HTERT RPE-1 (cell line): ENCODE results near the gene EFHD1.
"Not testable (repeated sequence)": the region's sequence is repeated elsewhere in the genome, so short reads cannot be mapped to it uniquely, and the experiment has no call there.

Source experiments
- in situ Hi-C: fragments of 300-500 bp; cut with MboI; formaldehyde crosslinking; loops from 4 replicates; pipeline ENCODE4 v1.14.3; 2020; ENCODE audit warnings: low sequenced_read_pairs

EFHD1 gene

GRCh38 chr2:232646726-232647125 lies 13.3 kb downstream of the EFHD1 start:
- in situ Hi-C loops: no loop called here

GRCh38 chr2:232647261-232647660 lies 13.9 kb downstream of the EFHD1 start:
- in situ Hi-C loops: no loop called here

- in situ Hi-C loops: no loop called here
These were observed 15.6 kb downstream of the EFHD1 start for GRCh38 chr2:232649033-232649432.

GRCh38 chr2:232652505-232652851 lies 19.1 kb downstream of the EFHD1 start:
- in situ Hi-C loops: no loop called here

- in situ Hi-C loops: no loop called here
These were observed 20.0 kb downstream of the EFHD1 start for GRCh38 chr2:232653441-232653840.

- in situ Hi-C loops: no loop called here
These were observed 22.0 kb downstream of the EFHD1 start for GRCh38 chr2:232655392-232655791.

- in situ Hi-C loops: no loop called here
These were observed 24.9 kb downstream of the EFHD1 start for GRCh38 chr2:232658217-232658785.

GRCh38 chr2:232659359-232659758 lies 26.0 kb downstream of the EFHD1 start:
- in situ Hi-C loops: no loop called here

GRCh38 chr2:232662486-232663260 lies 29.3 kb downstream of the EFHD1 start:
- in situ Hi-C loops: no loop called here

GRCh38 chr2:232666051-232666805 lies 32.8 kb downstream of the EFHD1 start:
- in situ Hi-C loops: no loop called here

- in situ Hi-C loops: no loop called here
These were observed 34.7 kb downstream of the EFHD1 start for GRCh38 chr2:232667989-232668583.

GRCh38 chr2:232668805-232669444 lies 35.5 kb downstream of the EFHD1 start:
- in situ Hi-C loops: no loop called here

- in situ Hi-C loops: no loop called here
These were observed 39.2 kb downstream of the EFHD1 start for GRCh38 chr2:232672588-232672987.

- in situ Hi-C loops: no loop called here
These were observed 41.1 kb downstream of the EFHD1 start for GRCh38 chr2:232674491-232674890.

- in situ Hi-C loops: no loop called here
These were observed 42.0 kb downstream of the EFHD1 start for GRCh38 chr2:232675381-232675780.

- in situ Hi-C loops: no loop called here
These were observed 46.6 kb downstream of the EFHD1 start for GRCh38 chr2:232680006-232680405.

GRCh38 chr2:232681527-232681926 lies 48.1 kb downstream of the EFHD1 start:
- in situ Hi-C loops: no loop called here

- in situ Hi-C loops: no loop called here
These were observed 50.0 kb downstream of the EFHD1 start for GRCh38 chr2:232683368-232683767.

GRCh38 chr2:232685391-232685790 lies 52.0 kb downstream of the EFHD1 start:
- in situ Hi-C loops: not testable (repeated sequence)

GRCh38 chr2:232687382-232688160 lies 54.2 kb downstream of the EFHD1 start:
- in situ Hi-C loops: no loop called here
